HepG2 (cell line): ENCODE data around the gene THY1. TPM values are rescaled to one million over a fixed set of nuclear protein-coding genes. Genes with fewer than 3 reads are reported as not detected.

Source experiments
- BCL6 ChIP-seq: IDR thresholded peaks from 2 replicates; pipeline ENCODE4 v1.6.1; 2016; ENCODE audit warnings: missing genetic modification reagents, missing compliant biosample characterization
- BHLHE40 ChIP-seq: IDR thresholded peaks from 2 replicates; pipeline ENCODE4 v1.6.1; 2011; ENCODE audit warnings: low read length, improper control_type of control experiment
- EP300 ChIP-seq, 3 experiments: sonication (generic) in 1 of 3; formaldehyde crosslinking in 1 of 3; IDR thresholded peaks; 2 replicates each; pipeline versions ENCODE4 v1.5.1 to v1.6.1; 2011 to 2020; ENCODE audit warnings: low read depth in 2 of 3, low read length in 2 of 3, borderline replicate concordance in 1 of 3, improper control_type of control experiment in 1 of 3, mild to moderate bottlenecking in 1 of 3, missing genetic modification reagents in 1 of 3, moderate library complexity in 1 of 3
- FOXA3 ChIP-seq: IDR thresholded peaks from 2 replicates; pipeline ENCODE4 v1.6.1; 2016; ENCODE audit warnings: missing genetic modification reagents, missing compliant biosample characterization
- KAT2B ChIP-seq: fragments of 150-350 bp; IDR thresholded peaks from 2 replicates; pipeline ENCODE4 v1.6.1; 2014; ENCODE audit warnings: low read depth, low read length, borderline replicate concordance
- NFE2L1 ChIP-seq: sonication (generic); formaldehyde crosslinking; IDR thresholded peaks from 2 replicates; pipeline ENCODE4 v1.4.0; 2020; ENCODE audit warnings: missing genetic modification reagents, mild to moderate bottlenecking, borderline replicate concordance
- ONECUT2 ChIP-seq: sonication (generic); formaldehyde crosslinking; IDR thresholded peaks from 2 replicates; pipeline ENCODE4 v1.4.0; 2020; ENCODE audit warnings: missing genetic modification reagents
- RBAK ChIP-seq: sonication (generic); formaldehyde crosslinking; IDR thresholded peaks from 2 replicates; pipeline ENCODE4 v1.5.1; 2020; ENCODE audit warnings: mild to moderate bottlenecking, missing genetic modification reagents
- SOX13 ChIP-seq, 3 experiments: fragments of 450-650 bp in 1 of 3; sonication (generic) in 1 of 3; formaldehyde crosslinking in 1 of 3; IDR thresholded peaks in 2 of 3; conservative IDR thresholded peaks in 1 of 3; 2 replicates each; pipeline versions ENCODE4 v1.5.0 to v1.6.1; 2016 to 2020; ENCODE audit warnings: antibody characterized with exemption in 1 of 3, mild to moderate bottlenecking in 1 of 3, missing compliant biosample characterization in 1 of 3, missing genetic modification reagents in 1 of 3, moderate library complexity in 1 of 3
- SSRP1 ChIP-seq: IDR thresholded peaks from 2 replicates; pipeline ENCODE4 v1.6.1; 2016; ENCODE audit warnings: control low read depth
- ZBTB4 ChIP-seq: sonication (generic); formaldehyde crosslinking; IDR thresholded peaks from 2 replicates; pipeline ENCODE4 v1.4.0; 2020; ENCODE audit warnings: missing genetic modification reagents, mild to moderate bottlenecking, borderline replicate concordance
- ZNF567 ChIP-seq: sonication (generic); formaldehyde crosslinking; IDR thresholded peaks from 2 replicates; pipeline ENCODE4 v1.8.1; 2023; ENCODE audit warnings: mild to moderate bottlenecking, missing genetic modification reagents, borderline replicate concordance
- ZNF766 ChIP-seq: sonication (generic); formaldehyde crosslinking; IDR thresholded peaks from 2 replicates; pipeline ENCODE4 v1.5.0; 2020; ENCODE audit warnings: missing genetic modification reagents, borderline replicate concordance
- ZNF790 ChIP-seq: sonication (generic); formaldehyde crosslinking; IDR thresholded peaks from 2 replicates; pipeline ENCODE4 v1.8.0; 2022; ENCODE audit warnings: missing genetic modification reagents, mild to moderate bottlenecking, borderline replicate concordance
- polyA plus RNA-seq, 8 experiments: library from polyadenylated mRNA; depleted of rRNA in 3 of 8; stranded (reverse) in 7 of 8; unstranded in 1 of 8; fragments of >200 nt; fragmentation: Illumina TruSeq in 4 of 8; extraction: Trizol in 4 of 8; gene quantifications; 2 replicates each; pipeline versions ENCODE4 v1.2.1 to v1.2.3, GENCODE V29; 2011 to 2016; ENCODE audit warnings: low read depth in 4 of 8, missing spikeins in 1 of 8, mixed read lengths in 1 of 8; ENCODE audit not compliant: insufficient read depth in 1 of 8
- total RNA-seq, 5 experiments: library from RNA; depleted of rRNA; stranded (reverse); fragments of >200 nt; fragmentation: Illumina TruSeq; extraction: Trizol; gene quantifications; 2 replicates each; pipeline ENCODE4 v1.2.3, GENCODE V29; 2016; ENCODE audit warnings: low read depth in 1 of 5

The THY1 gene
- total and polyA plus RNA-seq, 2 of the 13 experiments (the other 11 are each of a cell fraction or from before 2014, with no cell fraction given), result not detected

DNA sequence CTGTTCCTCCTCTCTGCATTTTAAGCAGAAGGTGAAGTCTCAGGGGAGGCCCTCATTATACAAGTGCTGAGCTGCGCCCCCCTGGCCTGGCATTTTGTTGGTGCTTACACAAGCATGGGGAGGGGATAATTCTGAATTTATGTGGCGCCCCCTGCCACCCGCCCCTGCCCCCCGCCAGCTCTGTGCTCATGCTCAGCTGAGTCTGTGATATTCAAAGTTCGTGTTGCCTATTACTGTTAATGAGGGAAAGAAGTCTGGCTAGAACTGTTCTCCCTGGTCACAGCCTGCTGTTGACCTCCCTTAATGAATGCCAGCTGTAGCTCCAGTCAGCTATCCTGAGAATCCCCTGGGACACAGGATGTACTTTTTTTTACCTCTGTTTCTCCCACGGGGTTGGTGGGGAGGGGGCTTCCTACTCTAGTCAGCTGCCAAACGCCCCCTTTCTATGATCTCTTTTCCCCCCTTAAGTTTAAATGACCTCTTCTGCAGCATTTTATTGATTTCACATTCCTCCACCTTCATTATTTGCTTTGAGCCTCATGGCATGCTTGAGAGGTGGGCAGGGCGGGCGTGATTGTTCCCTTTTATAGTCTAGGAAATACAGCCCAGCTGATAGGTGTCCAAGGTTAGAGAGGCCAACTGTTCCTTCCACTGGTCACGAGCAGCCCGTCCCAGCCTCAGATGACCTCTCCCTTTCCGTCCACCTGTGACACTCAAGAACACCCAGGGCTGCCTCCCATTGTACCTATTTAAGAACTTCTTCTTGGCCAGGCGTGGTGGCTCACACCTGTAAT lies 53.6 kb downstream of the THY1 start (continued):
- TF ChIP-seq ZNF766 (CRISPR knock-in tag), result no peak
- TF ChIP-seq KAT2B, result peak; percentile 19; the same call in 1 of the 2 replicates
- TF ChIP-seq SSRP1 (CRISPR knock-in tag), result no peak
- peak in 1 of 2 experiments; percentile 51; a peak in 1 of 4 replicates for TF ChIP-seq EP300 (IDR thresholded peaks at IDR 0.05; ENCODE audit: low read depth in 2 of 2, low read length in 2 of 2)
- no peak for TF ChIP-seq EP300 (CRISPR knock-in tag; IDR thresholded peaks at IDR 0.05; ENCODE audit: borderline replicate concordance)
- peak; percentile 73; the same call in 1 of the 2 replicates for TF ChIP-seq BCL6 (CRISPR knock-in tag)
- no peak for TF ChIP-seq NFE2L1 (CRISPR knock-in tag)
- peak; percentile 12; the same call in 1 of the 2 replicates for TF ChIP-seq BHLHE40
- TF ChIP-seq ZBTB4 (CRISPR knock-in tag), result no peak
- no peak for TF ChIP-seq RBAK (CRISPR knock-in tag)
- no peak for TF ChIP-seq SOX13 (IDR thresholded peaks at IDR 0.05)
- TF ChIP-seq SOX13 (CRISPR knock-in tag; conservative IDR thresholded peaks at IDR 0.05 in 1 of 2, IDR thresholded peaks at IDR 0.05 in 1 of 2), result peak in 1 of 2 experiments; percentile 21; a peak in 1 of 4 replicates
- peak; percentile 89 for TF ChIP-seq ONECUT2 (CRISPR knock-in tag)
- TF ChIP-seq ZNF790 (CRISPR knock-in tag), result no peak
- no peak for TF ChIP-seq ZNF567 (CRISPR knock-in tag)
- peak; percentile 13; the same call in 1 of the 2 replicates for TF ChIP-seq FOXA3
